ENCODE data around the gene TLR6. TPM values are rescaled to one million over a fixed set of nuclear protein-coding genes. Genes with fewer than 3 reads are reported as not detected.

The TLR6 gene
- total RNA-seq, 4 donors from 2014 or later, result 4.6 to 9.6 (median 7.1) TPM

GRCh38 chr4:38803833-38804653, 52.6 kb downstream of the TLR6 start:
- ATAC-seq (ENCODE audit: low FRiP score), result peak; percentile 54
- no peak for DNase-seq (ENCODE audit: low spot score)
- TF ChIP-seq CTCF (IDR thresholded peaks at IDR 0.05), result no peak

- DNase-seq (ENCODE audit: low spot score) (no peak), ATAC-seq (ENCODE audit: low FRiP score) (no peak)
- no peak for TF ChIP-seq CTCF (IDR thresholded peaks at IDR 0.05)
Measured at GRCh38 chr4:38802561-38803355, 53.9 kb downstream of the TLR6 start.

- ATAC-seq (ENCODE audit: low FRiP score) (no peak), DNase-seq (ENCODE audit: low spot score) (no peak)
- no peak for TF ChIP-seq CTCF (IDR thresholded peaks at IDR 0.05)
Measured at GRCh38 chr4:38800961-38801450, 55.6 kb downstream of the TLR6 start.

DNA sequence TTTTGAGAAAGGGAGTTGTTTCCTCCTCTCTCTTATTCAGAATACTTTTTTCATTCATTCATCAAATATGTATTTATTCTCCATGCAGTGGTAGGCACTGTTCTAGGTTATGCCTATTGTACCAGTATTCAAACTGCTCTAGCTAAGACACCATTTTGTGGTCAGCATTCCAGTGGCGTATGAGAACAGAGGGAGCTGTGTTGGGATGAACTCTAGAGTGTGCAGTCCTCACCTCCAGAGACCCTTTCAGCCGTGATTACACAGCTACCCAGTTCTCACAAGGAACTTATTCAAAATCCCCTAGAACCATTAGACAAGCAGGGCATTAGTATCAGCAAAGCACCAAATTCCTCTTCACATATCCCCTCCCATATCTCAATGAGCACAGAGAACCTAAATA, 56.3 kb downstream of the TLR6 start:
- DNase-seq (ENCODE audit: low spot score) (no peak), ATAC-seq (ENCODE audit: low FRiP score) (no peak)
- TF ChIP-seq CTCF (IDR thresholded peaks at IDR 0.05), result no peak

DNA sequence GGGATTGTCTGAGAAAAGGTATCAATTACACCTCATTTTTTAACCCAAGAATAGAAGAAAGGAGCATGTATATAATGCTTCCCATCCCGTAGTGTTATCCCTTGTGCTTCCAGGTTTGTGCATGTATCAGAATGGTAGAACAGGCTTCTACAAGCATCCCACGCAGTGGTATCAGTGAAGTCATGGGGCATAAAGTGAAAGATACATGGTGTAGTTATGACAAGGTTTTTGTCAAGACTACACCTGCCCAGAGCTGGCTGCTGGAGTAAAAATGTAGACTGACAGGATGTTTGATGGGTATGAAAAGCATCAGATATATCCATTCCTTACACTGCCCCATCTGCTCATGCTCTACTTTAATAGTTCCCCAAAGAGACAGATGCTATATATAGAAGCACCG, 61.5 kb downstream of the TLR6 start:
- no peak for TF ChIP-seq CTCF (IDR thresholded peaks at IDR 0.05)
- no peak for ATAC-seq (ENCODE audit: low FRiP score)
- no peak for DNase-seq (ENCODE audit: low spot score)

GRCh38 chr4:38794051-38794450, 62.6 kb downstream of the TLR6 start:
- TF ChIP-seq CTCF (IDR thresholded peaks at IDR 0.05), result no peak

More at GRCh38 chr4:38794051-38794450, 62.6 kb downstream of the TLR6 start:
- no peak for DNase-seq (ENCODE audit: low spot score)
- no peak for ATAC-seq (ENCODE audit: low FRiP score)
